H9 (cell line): ENCODE data around the gene XIRP2. TPM values are rescaled to one million over a fixed set of nuclear protein-coding genes. Genes with fewer than 3 reads are reported as not detected.

Experiments
- DNase-seq: peaks from one replicate; pipeline ENCODE4 v3.0.0-alpha.2; 2017
- H2AFZ ChIP-seq: one replicate; pipeline ENCODE4 v1.6.1; 2013; ENCODE audit warnings: mild to moderate bottlenecking, low read length, control low read depth, moderate library complexity
- H2AK5ac ChIP-seq: 2 replicates; pipeline ENCODE4 v1.6.1; 2013; ENCODE audit warnings: low read length, control low read depth, mixed read lengths; ENCODE audit not compliant: insufficient read length
- H2BK120ac ChIP-seq: one replicate; pipeline ENCODE4 v1.6.1; 2013; ENCODE audit warnings: low read depth, mild to moderate bottlenecking, low read length, control low read depth, inconsistent platforms; ENCODE audit not compliant: poor library complexity, severe bottlenecking
- H2BK12ac ChIP-seq: 2 replicates; pipeline ENCODE4 v1.6.1; 2013; ENCODE audit warnings: low read length, control low read depth, mixed read lengths, low read depth; ENCODE audit not compliant: insufficient read length
- H2BK15ac ChIP-seq: 2 replicates; pipeline ENCODE4 v1.6.1; 2013; ENCODE audit warnings: low read depth, low read length, control low read depth
- H2BK20ac ChIP-seq: one replicate; pipeline ENCODE4 v1.6.1; 2013; ENCODE audit warnings: low read depth, mild to moderate bottlenecking, low read length, control low read depth, inconsistent platforms; ENCODE audit not compliant: poor library complexity, severe bottlenecking
- H2BK5ac ChIP-seq: 2 replicates; pipeline ENCODE4 v1.6.1; 2013; ENCODE audit warnings: low read length, control low read depth, mixed read lengths; ENCODE audit not compliant: insufficient read length
- H3K14ac ChIP-seq: 2 replicates; pipeline ENCODE4 v1.6.1; 2013; ENCODE audit warnings: low read length, control low read depth; ENCODE audit not compliant: insufficient read depth
- H3K18ac ChIP-seq: 2 replicates; pipeline ENCODE4 v1.6.1; 2013; ENCODE audit warnings: low read depth, mild to moderate bottlenecking, mixed read lengths, low read length, control low read depth; ENCODE audit not compliant: insufficient read length
- H3K23ac ChIP-seq: 2 replicates; pipeline ENCODE4 v1.6.1; 2013; ENCODE audit warnings: low read length, control low read depth, mixed read lengths, low read depth; ENCODE audit not compliant: insufficient read length
- H3K23me2 ChIP-seq: 2 replicates; pipeline ENCODE4 v1.6.1; 2013; ENCODE audit warnings: low read depth, mild to moderate bottlenecking, mixed read lengths, low read length, control low read depth; ENCODE audit not compliant: insufficient read length, poor library complexity, severe bottlenecking
- H3K27ac ChIP-seq: 2 replicates; pipeline ENCODE4 v1.5.1; 2013; ENCODE audit warnings: low read length, control low read depth, mixed read lengths, low read depth; ENCODE audit not compliant: insufficient read length
- H3K27me3 ChIP-seq: 2 replicates; pipeline ENCODE4 v1.6.1; 2013; ENCODE audit warnings: low read length, control low read depth, inconsistent platforms; ENCODE audit not compliant: insufficient read depth
- H3K4ac ChIP-seq: 2 replicates; pipeline ENCODE4 v1.6.1; 2013; ENCODE audit warnings: low read depth, mild to moderate bottlenecking, control low read depth, inconsistent platforms, low read length, moderate library complexity
- H3K4me1 ChIP-seq: 2 replicates; pipeline ENCODE4 v1.6.1; 2013; ENCODE audit warnings: low read length, control low read depth, inconsistent platforms; ENCODE audit not compliant: insufficient read depth
- H3K4me2 ChIP-seq: 2 replicates; pipeline ENCODE4 v1.6.1; 2013; ENCODE audit warnings: low read length, control low read depth, mixed read lengths; ENCODE audit not compliant: insufficient read length, insufficient read depth
- H3K56ac ChIP-seq: 2 replicates; pipeline ENCODE4 v1.6.1; 2013; ENCODE audit warnings: low read depth, mild to moderate bottlenecking, mixed read lengths, low read length, control low read depth; ENCODE audit not compliant: insufficient read length
- H3K79me1 ChIP-seq: 2 replicates; pipeline ENCODE4 v1.6.1; 2013; ENCODE audit warnings: low read depth, mild to moderate bottlenecking, moderate library complexity, low read length, control low read depth, inconsistent platforms; ENCODE audit not compliant: insufficient read depth, poor library complexity, severe bottlenecking
- H3K79me2 ChIP-seq: 2 replicates; pipeline ENCODE4 v1.6.1; 2013; ENCODE audit warnings: low read length, control low read depth, inconsistent platforms; ENCODE audit not compliant: insufficient read depth
- H3K9ac ChIP-seq: 2 replicates; pipeline ENCODE4 v1.6.1; 2013; ENCODE audit warnings: low read length, control low read depth, mixed read lengths; ENCODE audit not compliant: insufficient read length; ENCODE audit errors: extremely low read depth
- H3K9me3 ChIP-seq: one replicate; pipeline ENCODE4 v1.6.1; 2013; ENCODE audit warnings: low read depth, low read length, inconsistent platforms; ENCODE audit not compliant: control insufficient read depth
- H3T11ph ChIP-seq: one replicate; pipeline ENCODE4 v1.6.1; 2013; ENCODE audit warnings: mild to moderate bottlenecking, low read length, control low read depth, inconsistent platforms
- H4K20me1 ChIP-seq: one replicate; pipeline ENCODE4 v1.6.1; 2013; ENCODE audit not compliant: control insufficient read depth, insufficient read length, insufficient read depth
- H4K5ac ChIP-seq: 2 replicates; pipeline ENCODE4 v1.6.1; 2013; ENCODE audit warnings: low read depth, mild to moderate bottlenecking, mixed read lengths, low read length, control low read depth; ENCODE audit not compliant: insufficient read length
- H4K8ac ChIP-seq: replicated peaks from 2 replicates; pipeline ENCODE4 v1.6.1; 2013; ENCODE audit warnings: low read length, control low read depth, mixed read lengths, low read depth; ENCODE audit not compliant: insufficient read length
- H4K91ac ChIP-seq: 2 replicates; pipeline ENCODE4 v1.6.1; 2013; ENCODE audit warnings: low read depth, mild to moderate bottlenecking, moderate library complexity, mixed read lengths, low read length, control low read depth; ENCODE audit not compliant: insufficient read length
- H3K27ac Mint-ChIP-seq, 3 experiments: 2 replicates in 2 of 3; 3 replicates in 1 of 3; pipeline ENCODE4 v1.8.0; 2020 to 2021; ENCODE audit warnings: mixed read lengths in 3 of 3, mild to moderate bottlenecking in 1 of 3, moderate library complexity in 1 of 3
- H3K27me3 Mint-ChIP-seq: 2 replicates; pipeline ENCODE4 v1.8.0; 2021; ENCODE audit warnings: low read depth, mild to moderate bottlenecking, moderate library complexity, mixed read lengths
- H3K36me3 Mint-ChIP-seq, 3 experiments: 2 replicates in 2 of 3; 3 replicates in 1 of 3; pipeline ENCODE4 v1.8.0; 2020 to 2021; ENCODE audit warnings: low read depth in 3 of 3, mixed read lengths in 3 of 3; ENCODE audit not compliant: insufficient read depth in 1 of 3
- H3K4me1 Mint-ChIP-seq, 2 experiments: 2 replicates each; pipeline ENCODE4 v1.8.0; 2020; ENCODE audit warnings: mixed read lengths in 2 of 2
- H3K4me3 Mint-ChIP-seq, 2 experiments: 2 replicates in 1 of 2; 3 replicates in 1 of 2; pipeline ENCODE4 v1.8.0; 2020 to 2021; ENCODE audit warnings: mild to moderate bottlenecking in 2 of 2, mixed read lengths in 2 of 2, moderate library complexity in 1 of 2
- H3K9me3 Mint-ChIP-seq, 2 experiments: 2 replicates in 1 of 2; 3 replicates in 1 of 2; pipeline ENCODE4 v1.8.0; 2020; ENCODE audit warnings: mild to moderate bottlenecking in 2 of 2, mixed read lengths in 2 of 2, moderate library complexity in 1 of 2
- WGBS: extraction: QIAGEN DNeasy Blood & Tissue Kit; methylation state at CpG from one replicate; pipeline ENCODE4 v1.1.7; 2013; ENCODE audit warnings: missing lambda C conversion rate, low lambda C conversion rate, mixed read lengths; ENCODE audit not compliant: insufficient read length; ENCODE audit errors: extremely low coverage; 5-methylcytosine and 5-hydroxymethylcytosine counted together
- total RNA-seq: library from RNA; stranded (reverse); gene quantifications from 2 replicates; pipeline ENCODE4 v1.2.1, GENCODE V29; 2021
- TF ChIP-seq, protein P1 (sequence below): fragments of 200-600 bp; sonication (generic); conservative IDR thresholded peaks from 3 replicates; pipeline ENCODE4 v1.8.0; 2021; ENCODE audit warnings: antibody characterized with exemption, mild to moderate bottlenecking

XIRP2 gene
- total RNA-seq, 1 experiment from 2014 or later, result 0.07 TPM

DNA sequence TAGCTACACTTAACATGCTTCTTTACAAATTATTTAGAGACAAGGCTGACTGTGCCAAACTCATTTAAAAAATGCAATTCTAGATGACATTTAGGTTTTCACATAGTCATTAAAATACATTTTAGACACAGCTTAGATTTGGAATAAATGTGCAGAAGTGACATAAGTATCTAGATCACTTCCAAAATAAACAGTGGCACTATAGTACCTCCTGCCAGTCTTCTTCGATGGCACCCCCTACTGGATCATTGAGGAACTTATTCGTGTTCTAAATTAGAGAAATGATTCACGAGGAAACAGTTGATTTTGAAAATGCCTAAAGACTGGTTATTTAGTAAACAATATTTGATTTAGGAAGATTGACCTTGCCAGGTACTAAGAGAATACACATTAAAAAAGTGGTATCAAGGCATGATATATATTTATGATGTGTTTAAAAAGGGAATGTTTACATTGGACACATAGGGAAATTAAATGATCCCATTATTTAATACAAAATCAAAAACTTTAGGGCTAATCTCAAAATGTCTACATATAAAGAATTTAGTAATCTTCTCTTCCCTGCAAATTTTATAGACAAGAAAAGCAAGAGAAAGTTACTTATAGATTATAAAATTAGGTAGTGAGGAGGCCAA is 323.9 kb downstream of the XIRP2 start:
- TF ChIP-seq, protein P1, sequence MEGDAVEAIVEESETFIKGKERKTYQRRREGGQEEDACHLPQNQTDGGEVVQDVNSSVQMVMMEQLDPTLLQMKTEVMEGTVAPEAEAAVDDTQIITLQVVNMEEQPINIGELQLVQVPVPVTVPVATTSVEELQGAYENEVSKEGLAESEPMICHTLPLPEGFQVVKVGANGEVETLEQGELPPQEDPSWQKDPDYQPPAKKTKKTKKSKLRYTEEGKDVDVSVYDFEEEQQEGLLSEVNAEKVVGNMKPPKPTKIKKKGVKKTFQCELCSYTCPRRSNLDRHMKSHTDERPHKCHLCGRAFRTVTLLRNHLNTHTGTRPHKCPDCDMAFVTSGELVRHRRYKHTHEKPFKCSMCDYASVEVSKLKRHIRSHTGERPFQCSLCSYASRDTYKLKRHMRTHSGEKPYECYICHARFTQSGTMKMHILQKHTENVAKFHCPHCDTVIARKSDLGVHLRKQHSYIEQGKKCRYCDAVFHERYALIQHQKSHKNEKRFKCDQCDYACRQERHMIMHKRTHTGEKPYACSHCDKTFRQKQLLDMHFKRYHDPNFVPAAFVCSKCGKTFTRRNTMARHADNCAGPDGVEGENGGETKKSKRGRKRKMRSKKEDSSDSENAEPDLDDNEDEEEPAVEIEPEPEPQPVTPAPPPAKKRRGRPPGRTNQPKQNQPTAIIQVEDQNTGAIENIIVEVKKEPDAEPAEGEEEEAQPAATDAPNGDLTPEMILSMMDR, result peak; percentile 87
- no peaks in the 10 kb centered on the region for H3K36me3 Mint-ChIP-seq
- Histone ChIP-seq H3T11ph (no peak overlapping the region), H4K8ac (no peak overlapping the region), H3K23ac (no peak overlapping the region), H2BK20ac (no peak overlapping the region), H2BK15ac (no peak overlapping the region), H3K56ac (no peak overlapping the region), H2BK120ac (no peak overlapping the region), H3K9me3 (no peaks in the 10 kb centered on the region), H3K23me2 (no peaks in the 10 kb centered on the region), H2AFZ (no peak overlapping the region), H3K14ac (no peak overlapping the region), H3K79me2 (no peaks in the 10 kb centered on the region), H2BK12ac (no peak overlapping the region), H3K27me3 (no peaks in the 10 kb centered on the region), H3K9ac (no peak overlapping the region), H3K4ac (no peak overlapping the region), H4K91ac (no peak overlapping the region), H3K79me1 (no peaks in the 10 kb centered on the region), H3K4me1 (no peaks in the 10 kb centered on the region), H3K4me2 (no peak overlapping the region), H2BK5ac (no peak overlapping the region), H3K18ac (no peak overlapping the region), H2AK5ac (no peak overlapping the region), H4K5ac (no peak overlapping the region), H4K20me1 (no peaks in the 10 kb centered on the region), H3K27ac (no peak overlapping the region)
- H3K4me3 Mint-ChIP-seq, result no peak overlapping the region
- H3K27me3 Mint-ChIP-seq, result no peaks in the 10 kb centered on the region
- no peak for DNase-seq
- H3K4me1 Mint-ChIP-seq, result peaks cover 10 to 13% of the 10 kb centered on the region in 2 experiments; a peak in 3 of 4 replicates
- H3K9me3 Mint-ChIP-seq, result no peaks in the 10 kb centered on the region; a peak in 1 of 5 replicates
- no CpG with 5 or more reads among the region's 3 CpGs for WGBS
- no peak overlapping the region for H3K27ac Mint-ChIP-seq
